T-cell (primary cell): ENCODE data around the gene FBN1. TPM values are rescaled to one million over a fixed set of nuclear protein-coding genes. Genes with fewer than 3 reads are reported as not detected.

Source experiments
- ATAC-seq, 4 experiments: fragments of 200-7000 bp in 3 of 4; fragments of 150-1000 bp in 1 of 4; cut with Tn5 transposase; replicated peaks in 1 of 4; 1 replicate in 3 of 4; 2 replicates in 1 of 4; pipeline ENCODE4 v1.10.0; 2021; ENCODE audit warnings: moderate library complexity in 3 of 4, mild to moderate bottlenecking in 2 of 4, moderate number of reproducible peaks in 1 of 4
- CTCF ChIA-PET, 2 donors: fragments of 300-600 bp; sonication (Branson Sonifier 250); formaldehyde crosslinking; loops; one replicate each; lab custom pipeline; 2022; ENCODE audit warnings: antibody characterized with exemption in 2 of 2; lab: Charles Lee
- POLR2A ChIA-PET, 2 donors: fragments of 300-600 bp; sonication (Branson Sonifier 250); formaldehyde crosslinking; loops; one replicate each; lab custom pipeline; 2022; ENCODE audit warnings: antibody characterized with exemption in 2 of 2; lab: Charles Lee
- DNase-seq, 35 experiments: peaks; one replicate each; pipeline versions ENCODE4 v3.0.0 to v3.0.0-alpha.2; 2013 to 2023
- H3K27ac ChIP-seq: one replicate; pipeline ENCODE4 v1.5.1; 2013; ENCODE audit warnings: low read length
- H3K27me3 ChIP-seq, 2 experiments: replicated peaks in 1 of 2; 1 replicate in 1 of 2; 2 replicates in 1 of 2; pipeline versions ENCODE4 v1.6.1 to v1.7.0; 2013; ENCODE audit warnings: low read length in 1 of 2, mixed read lengths in 1 of 2; ENCODE audit not compliant: control insufficient read depth in 2 of 2, insufficient read depth in 2 of 2; ENCODE audit errors: extremely low read depth in 1 of 2
- H3K36me3 ChIP-seq, 2 donors: 1 replicate in 1 of 2; 2 replicates in 1 of 2; pipeline versions ENCODE4 v1.6.1 to v1.7.0; 2013; ENCODE audit warnings: low read length in 1 of 2; ENCODE audit not compliant: control insufficient read depth in 2 of 2, insufficient read depth in 1 of 2; ENCODE audit errors: extremely low read depth in 1 of 2
- H3K4me1 ChIP-seq, 2 experiments: 1 replicate in 1 of 2; 2 replicates in 1 of 2; pipeline versions ENCODE4 v1.6.1 to v1.7.0; 2013; ENCODE audit warnings: low read length in 2 of 2, mixed read lengths in 1 of 2; ENCODE audit not compliant: insufficient read depth in 2 of 2, control insufficient read depth in 1 of 2; ENCODE audit errors: extremely low read depth in 1 of 2
- H3K4me3 ChIP-seq, 2 donors: 1 replicate in 1 of 2; 2 replicates in 1 of 2; pipeline versions ENCODE4 v1.5.1 to v1.7.0; 2013; ENCODE audit warnings: mild to moderate bottlenecking in 2 of 2, low read length in 1 of 2, moderate library complexity in 1 of 2; ENCODE audit not compliant: control insufficient read depth in 1 of 2; ENCODE audit errors: extremely low read depth in 1 of 2
- H3K9me3 ChIP-seq: 2 replicates; pipeline ENCODE4 v1.7.0; 2013
- H3K27ac Mint-ChIP-seq, 2 donors: one replicate each; pipeline ENCODE4 v1.8.0; 2020 to 2021; ENCODE audit warnings: mild to moderate bottlenecking in 2 of 2, mixed read lengths in 2 of 2
- H3K27me3 Mint-ChIP-seq, 2 donors: one replicate each; pipeline ENCODE4 v1.8.0; 2021 to 2022; ENCODE audit warnings: mixed read lengths in 2 of 2
- H3K36me3 Mint-ChIP-seq: one replicate; pipeline ENCODE4 v1.8.0; 2021; ENCODE audit warnings: mixed read lengths
- H3K4me1 Mint-ChIP-seq, 3 donors: one replicate each; pipeline ENCODE4 v1.8.0; 2020 to 2022; ENCODE audit warnings: mixed read lengths in 3 of 3, mild to moderate bottlenecking in 1 of 3
- H3K4me3 Mint-ChIP-seq, 3 donors: one replicate each; pipeline ENCODE4 v1.8.0; 2020 to 2022; ENCODE audit warnings: mild to moderate bottlenecking in 3 of 3, mixed read lengths in 3 of 3, moderate library complexity in 3 of 3
- H3K9me3 Mint-ChIP-seq, 3 donors: one replicate each; pipeline ENCODE4 v1.8.0; 2020 to 2022; ENCODE audit warnings: mixed read lengths in 3 of 3
- WGBS: methylation state at CpG from one replicate; pipeline ENCODE4 v1.1.5; 2013; ENCODE audit warnings: missing lambda C conversion rate; ENCODE audit not compliant: insufficient coverage; 5-methylcytosine and 5-hydroxymethylcytosine counted together
- total RNA-seq, 35 experiments: library from RNA in 6 of 35; stranded (reverse) in 6 of 35; fragments of 120-200 nt in 1 of 35; gene quantifications; one replicate each; pipeline versions ENCODE4 v1.2.1 to v1.2.4 and lab custom pipeline; 2013 to 2026

FBN1 gene
- total RNA-seq (1 to 10 TPM in 1 of 5 donors, under 1 TPM in 4; 0.28 to 1.2 (median 0.79) TPM), total RNA-seq (lab: John Stamatoyannopoulos, UW) (0.12 to 4.9 (median 0.79) reads per million in 29 experiments)
- total RNA-seq (2013) = 0.57 TPM

- peaks cover 0 to 5% (median 5%) of the 10 kb centered on the region in 3 donors for H3K4me1 Mint-ChIP-seq
- no peaks in the 10 kb centered on the region for H3K36me3 Mint-ChIP-seq
- no peaks in the 10 kb centered on the region for H3K9me3 ChIP-seq
- POLR2A ChIA-PET = no interaction called here
- DNase-seq (no peak), ATAC-seq (peak in 1 of 4 experiments; percentile 22)
- H3K4me3 Mint-ChIP-seq = peak within 1 kb of the TSS in 2 of 3 donors; percentile 1 to 57
- no peaks in the 10 kb centered on the region for H3K9me3 Mint-ChIP-seq
- no peaks in the 10 kb centered on the region for H3K36me3 ChIP-seq
- peaks cover 35 to 41% of the 10 kb centered on the region in 2 donors for H3K27me3 Mint-ChIP-seq
- CTCF ChIA-PET = no interaction called here
- peaks cover 0 to 28% of the 10 kb centered on the region in 2 experiments for H3K27me3 ChIP-seq
- H3K4me3 ChIP-seq = peak within 1 kb of the TSS in 1 of 2 donors; percentile 58
- H3K27ac ChIP-seq = no peak within 1 kb of the TSS
- WGBS = 3% methylated on average over 50 of the region's 66 CpGs
- peaks cover 0 to 13% of the 10 kb centered on the region in 2 experiments for H3K4me1 ChIP-seq
- H3K27ac Mint-ChIP-seq = no peak within 1 kb of the TSS
Measured at GRCh38 chr15:48645558-48646330, at the start of gene FBN1. Gene FBN1 (minus strand): TSS chr15:48645709. CDS start chr15:48644769, 940 bp downstream.

- Histone ChIP-seq H3K4me3 (no peak overlapping the region), H3K27ac (no peak overlapping the region), H3K4me1 (no peaks in the 10 kb centered on the region), H3K36me3 (no peaks in the 10 kb centered on the region), H3K27me3 (no peaks in the 10 kb centered on the region), H3K9me3 (no peaks in the 10 kb centered on the region)
- CTCF ChIA-PET = no interaction called here
- no peak overlapping the region for H3K4me3 Mint-ChIP-seq
- POLR2A ChIA-PET = no interaction called here
- H3K4me1 Mint-ChIP-seq = no peaks in the 10 kb centered on the region
- H3K9me3 Mint-ChIP-seq = no peaks in the 10 kb centered on the region
- no peak overlapping the region for H3K27ac Mint-ChIP-seq
- no peaks in the 10 kb centered on the region for H3K36me3 Mint-ChIP-seq
- ATAC-seq (no peak), DNase-seq (no peak)
- no peaks in the 10 kb centered on the region for H3K27me3 Mint-ChIP-seq
Measured at GRCh38 chr15:48693484-48693883, 48.0 kb upstream of the FBN1 start.

GRCh38 chr15:48688493-48688892, 43.0 kb upstream of the FBN1 start:
- Mint-ChIP-seq H3K4me3 (no peak overlapping the region), H3K27ac (no peak overlapping the region), H3K9me3 (peaks cover 4 to 20% (median 9%) of the 10 kb centered on the region in 3 donors), H3K36me3 (peaks cover 5% of the 10 kb centered on the region), H3K27me3 (no peaks in the 10 kb centered on the region), H3K4me1 (no peaks in the 10 kb centered on the region)
- Histone ChIP-seq H3K4me3 (no peak overlapping the region), H3K4me1 (no peaks in the 10 kb centered on the region), H3K9me3 (no peaks in the 10 kb centered on the region), H3K27me3 (no peaks in the 10 kb centered on the region), H3K27ac (no peak overlapping the region), H3K36me3 (no peaks in the 10 kb centered on the region)
- WGBS = no CpG with 5 or more reads among the region's 2 CpGs
- ChIA-PET POLR2A (no interaction called here), CTCF (no interaction called here)
- ATAC-seq = no peak
- no peak for DNase-seq

- Mint-ChIP-seq H3K9me3 (peaks cover 4 to 20% (median 9%) of the 10 kb centered on the region in 3 donors), H3K36me3 (peaks cover 5% of the 10 kb centered on the region)
- 75% methylated on average over 2 of the region's 4 CpGs for WGBS
Measured at GRCh38 chr15:48683991-48684765, 38.7 kb upstream of the FBN1 start.

GRCh38 chr15:48682942-48683651, 37.6 kb upstream of the FBN1 start:
- 100% methylated on average over 1 of the region's 2 CpGs for WGBS
- H3K9me3 Mint-ChIP-seq = peaks cover 4 to 17% (median 8%) of the 10 kb centered on the region in 3 donors
- H3K4me3 Mint-ChIP-seq = no peak overlapping the region
- no peaks in the 10 kb centered on the region for H3K4me1 ChIP-seq
- no peak overlapping the region for H3K27ac Mint-ChIP-seq
- POLR2A ChIA-PET = no interaction called here
- no peak overlapping the region for H3K27ac ChIP-seq
- H3K27me3 Mint-ChIP-seq = no peaks in the 10 kb centered on the region
- CTCF ChIA-PET = no interaction called here
- no peaks in the 10 kb centered on the region for H3K36me3 ChIP-seq
- H3K27me3 ChIP-seq = no peaks in the 10 kb centered on the region
- H3K4me1 Mint-ChIP-seq = no peaks in the 10 kb centered on the region
- H3K9me3 ChIP-seq = no peaks in the 10 kb centered on the region
- DNase-seq (no peak), ATAC-seq (no peak)
- peaks cover 5% of the 10 kb centered on the region for H3K36me3 Mint-ChIP-seq
- no peak overlapping the region for H3K4me3 ChIP-seq

More at GRCh38 chr15:48683991-48684765, 38.7 kb upstream of the FBN1 start:
- Histone ChIP-seq H3K9me3 (no peaks in the 10 kb centered on the region), H3K4me1 (no peaks in the 10 kb centered on the region), H3K4me3 (no peak overlapping the region), H3K36me3 (no peaks in the 10 kb centered on the region), H3K27ac (no peak overlapping the region), H3K27me3 (no peaks in the 10 kb centered on the region)
- POLR2A ChIA-PET = no interaction called here
- CTCF ChIA-PET = no interaction called here
- DNase-seq = no peak
- H3K27ac Mint-ChIP-seq = no peak overlapping the region
- H3K4me3 Mint-ChIP-seq = no peak overlapping the region
- ATAC-seq = no peak
- H3K4me1 Mint-ChIP-seq = no peaks in the 10 kb centered on the region
- H3K27me3 Mint-ChIP-seq = no peaks in the 10 kb centered on the region

GRCh38 chr15:48681353-48681752, 35.8 kb upstream of the FBN1 start:
- 100% methylated on average over 1 of the region's 3 CpGs for WGBS
- Mint-ChIP-seq H3K9me3 (peaks cover 0 to 8% (median 2%) of the 10 kb centered on the region in 3 donors), H3K4me3 (no peak overlapping the region), H3K27me3 (peaks cover 0 to 1% of the 10 kb centered on the region in 2 donors), H3K36me3 (peaks cover 4% of the 10 kb centered on the region), H3K4me1 (no peaks in the 10 kb centered on the region), H3K27ac (no peak overlapping the region)
- no peaks in the 10 kb centered on the region for H3K36me3 ChIP-seq
- POLR2A ChIA-PET = no interaction called here
- CTCF ChIA-PET = no interaction called here
- H3K9me3 ChIP-seq = no peaks in the 10 kb centered on the region
- no peak for DNase-seq
- H3K4me1 ChIP-seq = no peaks in the 10 kb centered on the region
- ATAC-seq = no peak
- H3K27ac ChIP-seq = no peak overlapping the region
- H3K4me3 ChIP-seq = no peak overlapping the region
- H3K27me3 ChIP-seq = no peaks in the 10 kb centered on the region
